Stimulated activated CD4-positive, alpha-beta T cell treated with anti-CD3 and anti-CD28 coated beads, Interleukin-1b, Interleukin-23, amount 100 ng/mL, for 1 hour (primary cell): ENCODE measurements around the gene MAP3K20.
"Not testable (repeated sequence)": the region's sequence is repeated elsewhere in the genome, so short reads cannot be mapped to it uniquely, and the experiment has no call there.

Experiments
- DNase-seq, 2 donors: peaks; one replicate each; pipeline ENCODE4 v3.0.0-alpha.2; 2020; ENCODE audit warnings: low read depth in 2 of 2

MAP3K20 gene

GRCh38 chr2:173087793-173088496 lies 12.3 kb downstream of the MAP3K20 start:
- no peak for DNase-seq

GRCh38 chr2:173090276-173090877 lies 14.7 kb downstream of the MAP3K20 start:
- DNase-seq, result no peak

- no peak for DNase-seq
Observed at GRCh38 chr2:173090973-173091660, 15.5 kb downstream of the MAP3K20 start.

GRCh38 chr2:173091910-173092309 lies 16.3 kb downstream of the MAP3K20 start:
- DNase-seq, result no peak

GRCh38 chr2:173092844-173093402 lies 17.3 kb downstream of the MAP3K20 start:
- DNase-seq, result no peak

- DNase-seq, result not testable (repeated sequence)
Observed at GRCh38 chr2:173093617-173094016, 18.0 kb downstream of the MAP3K20 start.

- no peak for DNase-seq
Observed at GRCh38 chr2:173094731-173095130, 19.1 kb downstream of the MAP3K20 start.

GRCh38 chr2:173095356-173095755 lies 19.7 kb downstream of the MAP3K20 start:
- DNase-seq, result no peak

- DNase-seq, result no peak
Observed at GRCh38 chr2:173099271-173099670, 23.6 kb downstream of the MAP3K20 start.

GRCh38 chr2:173099804-173100203 lies 24.2 kb downstream of the MAP3K20 start:
- no peak for DNase-seq

GRCh38 chr2:173101687-173102086 lies 26.0 kb downstream of the MAP3K20 start:
- no peak for DNase-seq

GRCh38 chr2:173104156-173104555 lies 28.5 kb downstream of the MAP3K20 start:
- DNase-seq, result no peak

- no peak for DNase-seq
Observed at GRCh38 chr2:173106959-173107628, 31.4 kb downstream of the MAP3K20 start.

GRCh38 chr2:173107629-173108022 lies 32.0 kb downstream of the MAP3K20 start:
- no peak for DNase-seq

GRCh38 chr2:173109253-173110188 lies 33.9 kb downstream of the MAP3K20 start:
- no peak for DNase-seq

- no peak for DNase-seq
Observed at GRCh38 chr2:173117678-173118077, 42.0 kb downstream of the MAP3K20 start.

- DNase-seq, result no peak
Observed at GRCh38 chr2:173118395-173118794, 42.7 kb downstream of the MAP3K20 start.

- DNase-seq, result no peak
Observed at GRCh38 chr2:173119069-173119807, 43.6 kb downstream of the MAP3K20 start.

GRCh38 chr2:173119944-173120343 lies 44.3 kb downstream of the MAP3K20 start:
- no peak for DNase-seq

GRCh38 chr2:173122936-173123335 lies 47.3 kb downstream of the MAP3K20 start:
- no peak for DNase-seq
